Raji (cell line): Measurements from ENCODE around the gene GRK5.

Experiments used
- POLR2A ChIP-seq: IDR thresholded peaks from 2 replicates; pipeline ENCODE4 v1.6.1; 2011; ENCODE audit warnings: low read depth, low read length, control low read depth; ENCODE audit not compliant: insufficient read depth

GRK5 gene

GRCh38 chr10:119308551-119309422 is 101.4 kb downstream of the GRK5 start:
- no peak for TF ChIP-seq POLR2A

GRCh38 chr10:119309423-119309770 is 102.0 kb downstream of the GRK5 start:
- no peak for TF ChIP-seq POLR2A

GRCh38 chr10:119310806-119311205 is 103.4 kb downstream of the GRK5 start:
- no peak for TF ChIP-seq POLR2A

GRCh38 chr10:119312241-119312640 is 104.9 kb downstream of the GRK5 start:
- no peak for TF ChIP-seq POLR2A

GRCh38 chr10:119313024-119313423 is 105.7 kb downstream of the GRK5 start:
- TF ChIP-seq POLR2A, result no peak

- no peak for TF ChIP-seq POLR2A
Observed at GRCh38 chr10:119313644-119314043, 106.3 kb downstream of the GRK5 start.

- TF ChIP-seq POLR2A, result no peak
Observed at GRCh38 chr10:119314061-119314460, 106.7 kb downstream of the GRK5 start.

- no peak for TF ChIP-seq POLR2A
Observed at GRCh38 chr10:119314486-119314885, 107.1 kb downstream of the GRK5 start.

- TF ChIP-seq POLR2A, result no peak
Observed at GRCh38 chr10:119315128-119316001, 108.0 kb downstream of the GRK5 start.

GRCh38 chr10:119316002-119316358 is 108.6 kb downstream of the GRK5 start:
- no peak for TF ChIP-seq POLR2A

- TF ChIP-seq POLR2A, result no peak
Observed at GRCh38 chr10:119316729-119317097, 109.3 kb downstream of the GRK5 start.

- TF ChIP-seq POLR2A, result no peak
Observed at GRCh38 chr10:119318411-119319160, 111.2 kb downstream of the GRK5 start.

- no peak for TF ChIP-seq POLR2A
Observed at GRCh38 chr10:119319161-119319919, 112.0 kb downstream of the GRK5 start.

- no peak for TF ChIP-seq POLR2A
Observed at GRCh38 chr10:119319920-119320258, 112.5 kb downstream of the GRK5 start.

GRCh38 chr10:119320981-119321380 is 113.6 kb downstream of the GRK5 start:
- TF ChIP-seq POLR2A, result no peak
